Activated naive CD4-positive, alpha-beta T cell treated with Interleukin-2 at 50 U/mL for 16 hours (primary cell): ENCODE measurements around the gene WFIKKN1.
"Not testable (repeated sequence)": the region's sequence is repeated elsewhere in the genome, so short reads cannot be mapped to it uniquely, and the experiment has no call there.

Experiments used
- DNase-seq: peaks from one replicate; pipeline ENCODE4 v3.0.0-alpha.2; 2020

WFIKKN1 gene

GRCh38 chr16:595942-596735, 34.6 kb upstream of the WFIKKN1 start:
- DNase-seq = no peak

- DNase-seq = no peak
These were observed 34.1 kb upstream of the WFIKKN1 start for GRCh38 chr16:596736-597060.

GRCh38 chr16:597655-598054, 33.1 kb upstream of the WFIKKN1 start:
- DNase-seq = not testable (repeated sequence)

GRCh38 chr16:598823-599739, 31.7 kb upstream of the WFIKKN1 start:
- DNase-seq = no peak

- DNase-seq = no peak
These were observed 30.0 kb upstream of the WFIKKN1 start for GRCh38 chr16:600781-601180.

- no peak for DNase-seq
These were observed 26.9 kb upstream of the WFIKKN1 start for GRCh38 chr16:603933-604332.

GRCh38 chr16:606656-607307, 24.0 kb upstream of the WFIKKN1 start:
- DNase-seq = no peak

- DNase-seq = peak; percentile 49
These were observed 22.8 kb upstream of the WFIKKN1 start for GRCh38 chr16:608019-608418.

- DNase-seq = no peak
These were observed 21.5 kb upstream of the WFIKKN1 start for GRCh38 chr16:609316-609715.

- DNase-seq = no peak
These were observed 20.8 kb upstream of the WFIKKN1 start for GRCh38 chr16:609984-610383.

GRCh38 chr16:610513-611381, 20.0 kb upstream of the WFIKKN1 start:
- DNase-seq = peak; percentile 69

- DNase-seq = no peak
These were observed 15.7 kb upstream of the WFIKKN1 start for GRCh38 chr16:615122-615521.

GRCh38 chr16:616733-617586, 13.8 kb upstream of the WFIKKN1 start:
- DNase-seq = no peak

- no peak for DNase-seq
These were observed 12.9 kb upstream of the WFIKKN1 start for GRCh38 chr16:617855-618254.

GRCh38 chr16:619476-620100, 11.2 kb upstream of the WFIKKN1 start:
- no peak for DNase-seq

GRCh38 chr16:620700-621525, 9.9 kb upstream of the WFIKKN1 start:
- DNase-seq = no peak

GRCh38 chr16:621526-622105, 9.2 kb upstream of the WFIKKN1 start:
- DNase-seq = no peak

GRCh38 chr16:622920-623280, 7.9 kb upstream of the WFIKKN1 start:
- DNase-seq = no peak

GRCh38 chr16:624526-625070, 6.2 kb upstream of the WFIKKN1 start:
- DNase-seq = no peak
